Tibial nerve (tissue), 4 donors: Measurements from ENCODE around the gene ZC3H13. TPM values are rescaled to one million over a fixed set of nuclear protein-coding genes. Genes with fewer than 3 reads are reported as not detected.

Experiments used
- DNase-seq, 2 donors: peaks; one replicate each; pipeline ENCODE4 v3.0.0-alpha.2; 2019; ENCODE audit warnings: low spot score in 2 of 2
- H3K27ac ChIP-seq, 4 donors: fragments of 200-600 bp; sonication (generic) in 3 of 4; one replicate each; pipeline ENCODE4 v1.5.1; 2017 to 2019; ENCODE audit warnings: mild to moderate bottlenecking in 1 of 4
- H3K27me3 ChIP-seq, 2 donors: fragments of 200-600 bp; sonication (generic) in 1 of 2; one replicate each; pipeline versions ENCODE4 v1.5.1 to v1.6.0; 2017 to 2019
- H3K36me3 ChIP-seq, 3 donors: fragments of 200-600 bp; sonication (generic); one replicate each; pipeline ENCODE4 v1.5.1; 2018 to 2019
- H3K4me1 ChIP-seq, 4 donors: fragments of 200-600 bp; sonication (generic) in 3 of 4; one replicate each; pipeline ENCODE4 v1.5.1; 2017 to 2019
- H3K4me3 ChIP-seq, 4 donors: fragments of 200-600 bp; sonication (generic) in 3 of 4; one replicate each; pipeline ENCODE4 v1.5.1; 2017 to 2019; ENCODE audit warnings: mild to moderate bottlenecking in 1 of 4, moderate library complexity in 1 of 4
- H3K9me3 ChIP-seq, 4 donors: fragments of 200-600 bp; sonication (generic) in 3 of 4; one replicate each; pipeline ENCODE4 v1.5.1; 2017 to 2019
- EP300 ChIP-seq, 2 donors: sonication (generic); formaldehyde crosslinking; IDR thresholded peaks; one replicate each; pipeline ENCODE4 v1.6.1; 2017; ENCODE audit warnings: antibody characterized with exemption in 2 of 2, mild to moderate bottlenecking in 1 of 2
- POLR2A ChIP-seq, 2 donors: fragments of 450-650 bp; IDR thresholded peaks; one replicate each; pipeline ENCODE4 v1.6.1; 2017; ENCODE audit warnings: antibody characterized with exemption in 2 of 2, mild to moderate bottlenecking in 2 of 2, moderate library complexity in 2 of 2
- WGBS, 2 donors: methylation state at CpG; one replicate each; pipeline ENCODE4 v1.1.5; 2018; 5-methylcytosine and 5-hydroxymethylcytosine counted together
- total RNA-seq, 4 donors: library from RNA; depleted of rRNA; stranded (reverse); fragments of >200 nt; gene quantifications; one replicate each; pipeline ENCODE4 v1.1.0, GENCODE V29; 2016
- TF ChIP-seq, protein P1 (sequence below), 5 experiments: fragments of 200-600 bp in 3 of 5; fragments of 450-650 bp in 2 of 5; sonication (generic) in 3 of 5; IDR thresholded peaks; one replicate each; pipeline ENCODE4 v1.5.1; 2016 to 2019; ENCODE audit warnings: antibody characterized with exemption in 5 of 5, mild to moderate bottlenecking in 3 of 5, moderate library complexity in 2 of 5

Gene ZC3H13
- total RNA-seq, 4 donors from 2014 or later: 34.7 to 55.9 (median 44.2) TPM

DNA sequence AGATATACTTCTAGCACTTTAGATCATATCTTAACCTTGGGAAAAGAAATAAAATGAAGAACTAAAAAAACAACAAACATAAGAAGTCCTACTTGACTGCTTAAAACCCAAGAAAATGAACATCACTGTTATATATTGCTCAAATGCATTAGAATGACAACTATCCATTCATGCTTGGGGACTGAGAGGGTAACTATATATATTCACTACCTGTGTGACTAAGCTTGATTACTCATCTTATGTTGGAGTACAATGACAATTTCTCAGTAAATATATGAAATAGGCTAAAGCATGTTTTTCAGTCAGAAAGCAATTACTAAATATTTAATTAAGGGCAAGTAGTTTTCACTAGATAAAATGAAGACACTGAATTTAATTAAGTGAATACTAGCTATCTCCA, 40.1 kb downstream of the ZC3H13 start:
- DNase-seq: no peak
- no peaks in the 10 kb centered on the region for H3K27me3 ChIP-seq
- no peak overlapping the region for H3K4me3 ChIP-seq
- TF ChIP-seq, protein P1, sequence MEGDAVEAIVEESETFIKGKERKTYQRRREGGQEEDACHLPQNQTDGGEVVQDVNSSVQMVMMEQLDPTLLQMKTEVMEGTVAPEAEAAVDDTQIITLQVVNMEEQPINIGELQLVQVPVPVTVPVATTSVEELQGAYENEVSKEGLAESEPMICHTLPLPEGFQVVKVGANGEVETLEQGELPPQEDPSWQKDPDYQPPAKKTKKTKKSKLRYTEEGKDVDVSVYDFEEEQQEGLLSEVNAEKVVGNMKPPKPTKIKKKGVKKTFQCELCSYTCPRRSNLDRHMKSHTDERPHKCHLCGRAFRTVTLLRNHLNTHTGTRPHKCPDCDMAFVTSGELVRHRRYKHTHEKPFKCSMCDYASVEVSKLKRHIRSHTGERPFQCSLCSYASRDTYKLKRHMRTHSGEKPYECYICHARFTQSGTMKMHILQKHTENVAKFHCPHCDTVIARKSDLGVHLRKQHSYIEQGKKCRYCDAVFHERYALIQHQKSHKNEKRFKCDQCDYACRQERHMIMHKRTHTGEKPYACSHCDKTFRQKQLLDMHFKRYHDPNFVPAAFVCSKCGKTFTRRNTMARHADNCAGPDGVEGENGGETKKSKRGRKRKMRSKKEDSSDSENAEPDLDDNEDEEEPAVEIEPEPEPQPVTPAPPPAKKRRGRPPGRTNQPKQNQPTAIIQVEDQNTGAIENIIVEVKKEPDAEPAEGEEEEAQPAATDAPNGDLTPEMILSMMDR (IDR thresholded peaks at IDR 0.05): no peak
- TF ChIP-seq POLR2A (IDR thresholded peaks at IDR 0.05) (no peak), EP300 (IDR thresholded peaks at IDR 0.05) (no peak)
- H3K36me3 ChIP-seq: peaks cover 0 to 75% (median 0%) of the 10 kb centered on the region in 3 donors
- H3K9me3 ChIP-seq: no peaks in the 10 kb centered on the region
- H3K4me1 ChIP-seq: no peaks in the 10 kb centered on the region
- H3K27ac ChIP-seq: no peak overlapping the region

DNA sequence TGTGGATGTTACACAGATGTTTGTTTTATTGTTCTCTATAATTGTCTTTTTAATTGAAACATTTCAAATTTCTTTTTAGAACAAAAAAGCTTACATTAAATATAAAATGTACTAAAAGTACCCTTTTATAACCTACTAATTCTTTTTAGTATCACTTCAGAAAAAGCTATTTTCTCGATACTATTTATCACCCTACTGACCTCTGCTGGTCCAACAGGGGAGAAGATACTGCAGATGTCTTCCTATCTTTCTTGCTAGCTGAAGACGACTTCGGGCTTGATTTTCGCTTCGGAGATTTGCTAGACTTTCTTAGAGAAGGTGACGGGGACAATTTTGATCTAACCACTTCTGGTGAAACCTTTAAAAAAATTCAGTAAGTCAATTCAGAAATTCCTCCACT, 42.4 kb downstream of the ZC3H13 start:
- Histone ChIP-seq H3K4me3 (no peak overlapping the region), H3K4me1 (no peaks in the 10 kb centered on the region), H3K27me3 (no peaks in the 10 kb centered on the region), H3K9me3 (no peaks in the 10 kb centered on the region), H3K36me3 (peaks cover 0 to 76% (median 0%) of the 10 kb centered on the region in 3 donors), H3K27ac (no peak overlapping the region)
- TF ChIP-seq, protein P1 (IDR thresholded peaks at IDR 0.05): peak in 1 of 5 experiments; percentile 9
- TF ChIP-seq POLR2A (IDR thresholded peaks at IDR 0.05): no peak
- no peak for DNase-seq
- WGBS, 2 donors: 78 to 79% methylated on average over 6 of the region's 6 CpGs

DNA sequence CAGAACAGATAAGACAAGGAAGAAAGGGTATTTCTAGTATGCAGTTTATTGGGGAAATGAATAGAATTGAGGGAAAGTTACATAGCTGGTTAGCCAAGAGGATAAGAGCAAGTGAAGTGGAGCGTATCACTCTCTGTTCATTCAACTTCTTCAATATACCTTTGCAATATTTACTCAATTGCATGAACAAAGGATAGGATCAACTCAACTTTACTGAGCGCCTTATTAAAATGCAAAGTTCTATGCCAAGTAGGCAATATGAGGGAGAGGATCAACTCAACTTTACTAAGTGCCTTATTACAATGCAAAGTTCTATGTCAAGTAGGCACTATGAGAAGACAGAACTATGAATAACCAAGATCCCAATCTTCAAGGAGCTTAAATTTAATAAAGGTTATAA, 43.9 kb downstream of the ZC3H13 start:
- H3K27ac ChIP-seq: no peak overlapping the region
- no peak overlapping the region for H3K4me3 ChIP-seq
- 94 to 95% methylated on average over 2 of the region's 2 CpGs for WGBS, 2 donors
- peaks cover 0 to 74% (median 0%) of the 10 kb centered on the region in 3 donors for H3K36me3 ChIP-seq
- no peak for TF ChIP-seq EP300 (IDR thresholded peaks at IDR 0.05)
- TF ChIP-seq, protein P1 (IDR thresholded peaks at IDR 0.05): no peak
- no peak for TF ChIP-seq POLR2A (IDR thresholded peaks at IDR 0.05)
- H3K4me1 ChIP-seq: no peaks in the 10 kb centered on the region
- H3K9me3 ChIP-seq: no peaks in the 10 kb centered on the region
- H3K27me3 ChIP-seq: no peaks in the 10 kb centered on the region
- no peak for DNase-seq

DNA sequence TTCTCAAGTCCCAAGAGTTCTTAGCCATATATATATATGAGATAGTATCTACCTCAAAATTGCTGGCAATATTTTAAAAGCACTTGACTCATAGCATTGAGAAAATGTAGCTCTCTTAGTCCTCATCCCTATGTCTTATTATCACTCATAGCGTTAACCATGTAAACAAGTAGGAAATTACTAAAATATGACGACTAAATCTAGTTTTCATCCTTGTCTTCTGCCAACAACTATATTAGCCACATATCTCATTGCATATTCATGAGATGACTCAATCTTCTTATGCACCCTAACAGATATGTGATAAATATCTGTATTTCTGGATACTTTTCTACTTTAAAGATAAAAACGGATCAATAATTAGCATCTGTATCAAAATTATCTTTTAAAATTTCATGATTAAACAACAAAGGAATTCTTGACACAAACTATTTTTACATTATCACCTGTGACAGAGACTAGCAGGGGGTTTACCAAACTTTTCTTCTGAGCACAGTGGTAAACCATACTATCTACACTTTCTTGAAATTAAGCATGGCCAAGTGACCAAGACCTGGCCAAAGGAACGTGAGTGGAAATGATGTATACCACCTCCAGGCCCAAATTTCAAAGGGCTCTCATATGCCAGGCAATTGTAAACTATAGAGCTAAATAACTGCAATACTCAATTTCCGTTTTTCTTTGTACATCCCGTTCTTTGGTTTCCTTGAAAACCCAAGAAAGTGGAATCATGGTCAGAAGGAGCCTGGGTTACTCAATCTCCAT, 45.7 kb downstream of the ZC3H13 start:
- Histone ChIP-seq H3K4me3 (no peak overlapping the region), H3K27me3 (no peaks in the 10 kb centered on the region), H3K27ac (no peak overlapping the region), H3K4me1 (no peaks in the 10 kb centered on the region), H3K36me3 (peaks cover 0 to 78% (median 0%) of the 10 kb centered on the region in 3 donors), H3K9me3 (no peaks in the 10 kb centered on the region)
- TF ChIP-seq, protein P1 (IDR thresholded peaks at IDR 0.05): no peak
- no peak for DNase-seq
- 87 to 90% methylated on average over 6 of the region's 6 CpGs for WGBS, 2 donors

DNA sequence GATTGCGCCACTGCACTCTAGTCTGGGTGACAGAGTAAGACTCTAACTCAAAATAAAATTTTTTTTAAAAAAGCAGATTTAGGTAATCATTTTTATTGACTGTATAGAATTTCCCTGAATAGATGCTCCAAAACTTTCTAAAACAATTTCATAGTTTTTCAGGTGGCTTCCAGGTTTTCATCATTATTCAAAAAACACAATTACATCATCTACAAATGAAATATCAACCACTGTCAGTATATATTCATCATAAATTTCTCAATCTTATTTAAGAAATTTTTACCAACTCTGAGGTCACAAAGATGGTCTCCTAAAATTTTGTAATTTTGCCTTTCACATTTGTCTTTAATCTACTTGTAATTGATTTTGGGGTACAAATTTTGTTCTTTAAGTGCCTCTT, 48.1 kb downstream of the ZC3H13 start:
- Histone ChIP-seq H3K27ac (no peak overlapping the region), H3K36me3 (peaks cover 5 to 82% (median 8%) of the 10 kb centered on the region in 3 donors), H3K4me3 (no peak overlapping the region), H3K27me3 (no peaks in the 10 kb centered on the region), H3K9me3 (no peaks in the 10 kb centered on the region), H3K4me1 (no peaks in the 10 kb centered on the region)
- no peak for DNase-seq
- TF ChIP-seq EP300 (IDR thresholded peaks at IDR 0.05) (no peak), POLR2A (IDR thresholded peaks at IDR 0.05) (no peak)
- TF ChIP-seq, protein P1 (IDR thresholded peaks at IDR 0.05): no peak
- 97 to 100% methylated on average over 1 of the region's 1 CpG for WGBS, 2 donors
